ENCODE results near the gene SEMA3F. TPM values are rescaled to one million over a fixed set of nuclear protein-coding genes. Genes with fewer than 3 reads are reported as not detected.

SEMA3F gene
- total RNA-seq, 3 donors from 2014 or later: 10.7 to 15.3 (median 14.6) TPM

DNA sequence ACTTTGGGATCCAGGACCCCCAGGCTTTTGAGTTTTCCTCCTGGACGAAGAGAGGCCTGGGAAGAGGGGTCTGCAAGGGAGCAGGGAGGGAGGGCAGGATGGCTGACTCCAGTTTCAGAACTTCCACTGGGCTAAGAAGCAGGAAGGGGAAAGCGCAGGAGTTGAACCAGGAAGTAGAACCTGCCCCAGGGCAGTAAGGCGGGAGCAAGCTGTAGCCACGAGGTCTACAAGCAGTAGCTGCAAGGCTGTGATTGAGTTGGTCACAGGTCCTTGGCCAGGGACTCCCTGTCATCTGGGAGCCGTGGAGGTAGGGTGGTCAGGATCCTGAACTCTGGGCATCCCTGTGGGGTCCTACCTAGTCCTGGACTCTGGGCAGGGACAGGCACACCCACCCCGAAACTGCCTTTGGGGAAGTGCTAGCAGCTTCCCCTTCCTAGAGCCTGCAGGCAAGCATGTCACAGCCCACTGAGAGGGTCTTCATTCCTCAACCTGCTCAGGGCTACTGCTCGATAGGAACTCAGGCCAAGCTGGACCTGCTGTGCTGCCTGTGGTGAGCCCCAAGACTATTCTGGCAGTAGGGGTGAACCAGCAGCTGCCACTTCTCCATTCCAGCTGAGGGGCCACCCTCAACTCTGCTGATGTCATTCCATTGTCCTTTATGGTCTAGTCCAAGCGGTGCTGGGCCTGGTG is 75.1 kb downstream of the SEMA3F start:
- Histone ChIP-seq H3K9me3 (no peaks in the 10 kb centered on the region), H3K36me3 (ENCODE audit: low read depth) (no peaks in the 10 kb centered on the region), H3K4me3 (no peak overlapping the region), H3K4me1 (ENCODE audit: low read depth) (peaks cover 16% of the 10 kb centered on the region)
- no peak for DNase-seq
- ATAC-seq: no peak
- TF ChIP-seq CTCF (IDR thresholded peaks at IDR 0.05): no peak
- intact Hi-C loops (cut with DNase I, micrococcal nuclease): no loop called here

DNA sequence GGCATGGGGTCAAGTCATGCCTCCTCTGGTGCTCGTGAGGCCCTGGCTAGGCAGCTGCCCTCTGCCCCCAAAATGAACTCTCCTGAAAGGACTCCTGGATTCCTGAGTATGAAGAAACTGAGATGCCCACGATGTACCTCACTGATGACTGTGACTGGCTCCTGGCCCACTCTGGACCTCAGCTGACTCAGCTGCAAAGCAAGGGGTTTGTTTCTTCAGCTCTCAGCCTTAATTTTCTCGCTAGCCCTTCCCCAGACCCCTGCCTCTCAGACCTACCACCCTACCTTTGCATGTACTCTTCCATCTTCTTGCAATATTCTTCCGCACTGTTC is 75.6 kb downstream of the SEMA3F start:
- H3K4me1 ChIP-seq (ENCODE audit: low read depth): peaks cover 17% of the 10 kb centered on the region
- DNase-seq: no peak
- ATAC-seq: no peak
- TF ChIP-seq CTCF (IDR thresholded peaks at IDR 0.05): no peak
- intact Hi-C loops (cut with DNase I, micrococcal nuclease): no loop called here
- H3K36me3 ChIP-seq (ENCODE audit: low read depth): no peaks in the 10 kb centered on the region
- no peaks in the 10 kb centered on the region for H3K9me3 ChIP-seq
- no peak overlapping the region for H3K4me3 ChIP-seq

DNA sequence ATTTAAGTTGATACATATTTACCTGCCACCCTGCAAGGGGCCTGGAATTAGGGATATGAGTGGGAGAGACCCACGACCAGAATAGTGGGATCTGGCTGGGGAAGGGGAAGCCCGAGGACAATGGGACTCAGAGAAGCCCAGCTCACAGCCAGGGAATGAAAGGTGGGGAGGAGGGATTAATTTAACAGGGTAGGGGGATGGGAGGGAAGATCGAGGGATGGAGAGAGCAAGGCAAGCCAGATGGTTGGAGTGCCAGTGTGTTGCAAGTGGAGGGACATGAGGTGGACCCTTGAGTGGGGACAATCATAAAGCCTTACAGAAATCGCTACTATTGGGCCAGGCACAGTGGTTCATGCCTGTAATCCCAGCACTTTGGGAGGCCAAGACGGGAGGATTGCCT is 76.5 kb downstream of the SEMA3F start:
- Histone ChIP-seq H3K4me1 (ENCODE audit: low read depth) (peaks cover 11% of the 10 kb centered on the region), H3K36me3 (ENCODE audit: low read depth) (no peaks in the 10 kb centered on the region), H3K4me3 (no peak overlapping the region), H3K9me3 (no peaks in the 10 kb centered on the region)
- TF ChIP-seq CTCF (IDR thresholded peaks at IDR 0.05): no peak
- DNase-seq (no peak), ATAC-seq (no peak)
- intact Hi-C loops (cut with DNase I, micrococcal nuclease): no loop called here

GRCh38 chr3:50232303-50232702 is 77.2 kb downstream of the SEMA3F start:
- DNase-seq (no peak), ATAC-seq (no peak)
- Histone ChIP-seq H3K36me3 (ENCODE audit: low read depth) (no peaks in the 10 kb centered on the region), H3K4me1 (ENCODE audit: low read depth) (peaks cover 10% of the 10 kb centered on the region), H3K4me3 (no peak overlapping the region), H3K9me3 (no peaks in the 10 kb centered on the region)
- intact Hi-C loops (cut with DNase I, micrococcal nuclease): no loop called here
- TF ChIP-seq CTCF (IDR thresholded peaks at IDR 0.05): no peak

DNA sequence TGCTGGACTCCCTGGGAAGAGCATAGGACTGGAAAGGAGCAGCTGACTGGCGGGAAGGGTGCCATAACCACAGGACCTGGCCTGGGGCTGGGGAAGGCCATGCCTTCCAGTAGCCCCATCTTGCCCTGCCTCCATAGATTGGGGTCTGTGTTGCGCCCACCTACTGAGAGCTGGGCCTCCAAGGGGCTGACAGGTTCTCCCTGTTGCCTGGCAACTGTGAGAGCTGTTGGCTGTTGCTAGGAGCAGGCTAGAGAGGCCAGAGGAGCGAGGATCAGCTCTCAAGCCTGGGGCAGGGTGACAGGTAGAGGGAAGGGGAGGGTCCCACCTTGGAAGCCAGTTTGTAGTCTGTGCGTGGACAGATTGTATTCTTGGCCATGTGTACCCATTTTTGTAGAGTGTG is 78.1 kb downstream of the SEMA3F start:
- no peak overlapping the region for H3K4me3 ChIP-seq
- intact Hi-C loops (cut with DNase I, micrococcal nuclease): no loop called here
- no peaks in the 10 kb centered on the region for H3K9me3 ChIP-seq
- ATAC-seq (no peak), DNase-seq (no peak)
- no peak for TF ChIP-seq CTCF (IDR thresholded peaks at IDR 0.05)
- no peaks in the 10 kb centered on the region for H3K36me3 ChIP-seq (ENCODE audit: low read depth)
- peaks cover 17% of the 10 kb centered on the region for H3K4me1 ChIP-seq (ENCODE audit: low read depth)
